Lower leg skin (tissue), 4 donors: Measurements from ENCODE around the gene SHFL. TPM values are rescaled to one million over a fixed set of nuclear protein-coding genes. Genes with fewer than 3 reads are reported as not detected.

Source experiments
- DNase-seq, 2 donors: peaks; one replicate each; pipeline ENCODE4 v3.0.0-alpha.2; 2019; ENCODE audit warnings: low spot score in 2 of 2
- H3K4me3 ChIP-seq: fragments of 200-600 bp; sonication (generic); 2 replicates; pipeline ENCODE4 v1.5.1; 2017; ENCODE audit warnings: mild to moderate bottlenecking, low read depth; ENCODE audit not compliant: poor library complexity, severe bottlenecking
- CTCF ChIP-seq, 3 donors: fragments of 450-650 bp; IDR thresholded peaks; one replicate each; pipeline ENCODE4 v1.5.1; 2016; ENCODE audit warnings: antibody characterized with exemption in 3 of 3, mild to moderate bottlenecking in 3 of 3, moderate library complexity in 2 of 3
- POLR2A ChIP-seq, 2 donors: fragments of 450-650 bp; IDR thresholded peaks; one replicate each; pipeline ENCODE4 v1.6.1; 2016 to 2017; ENCODE audit warnings: antibody characterized with exemption in 2 of 2, mild to moderate bottlenecking in 1 of 2, moderate library complexity in 1 of 2
- WGBS, 2 donors: methylation state at CpG; one replicate each; pipeline ENCODE4 v1.1.5; 2018; 5-methylcytosine and 5-hydroxymethylcytosine counted together
- intact Hi-C: fragments of 100-400 bp; cut with DNase I; formaldehyde crosslinking; loops from one replicate; pipeline ENCODE4 v1.15.0; 2023; ENCODE audit warnings: low total_unique reads
- total RNA-seq, 4 donors: library from RNA; depleted of rRNA; stranded (reverse); fragments of >200 nt; gene quantifications; one replicate each; pipeline ENCODE4 v1.1.0, GENCODE V29; 2016

The SHFL gene
- total RNA-seq, 4 donors from 2014 or later, result 17.0 to 24.6 (median 23.3) TPM

DNA sequence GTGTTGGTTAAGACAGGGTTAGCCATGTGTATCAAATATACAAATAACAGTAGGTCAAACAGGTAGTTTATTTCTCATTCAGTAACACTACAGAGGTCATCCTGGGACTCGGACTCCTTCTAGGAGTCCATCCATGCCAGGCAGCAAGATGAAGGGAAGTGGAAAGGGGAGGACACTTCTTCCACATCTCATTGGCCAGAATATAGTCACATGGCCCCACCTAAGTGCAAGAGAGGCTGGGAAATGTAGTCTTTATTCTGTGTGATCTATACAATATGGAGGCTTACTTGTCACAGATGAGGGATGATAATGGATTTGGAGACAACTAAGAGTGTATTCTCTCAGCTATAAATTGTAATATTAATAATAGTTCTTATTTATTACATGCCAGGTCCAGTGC, 41.7 kb upstream of the SHFL start:
- H3K4me3 ChIP-seq, result no peak overlapping the region
- 74 to 92% methylated on average over 1 of the region's 1 CpG for WGBS, 2 donors
- intact Hi-C loops, result loop anchor here (10.0 kb wide), 1 partner anchor 50 kb away; no protein-coding TSS in a partner anchor
- no peak for TF ChIP-seq CTCF (IDR thresholded peaks at IDR 0.05)
- no peak for TF ChIP-seq POLR2A (IDR thresholded peaks at IDR 0.05)
- no peak for DNase-seq

GRCh38 chr19:10045371-10045770, 40.7 kb upstream of the SHFL start:
- intact Hi-C loops, result loop anchor here (10.0 kb wide), 1 partner anchor 51 kb away; no protein-coding TSS in a partner anchor
- WGBS, 2 donors, result 47 to 61% methylated on average over 1 of the region's 1 CpG
- TF ChIP-seq CTCF (IDR thresholded peaks at IDR 0.05) (no peak), POLR2A (IDR thresholded peaks at IDR 0.05) (no peak)
- DNase-seq, result no peak
- no peak overlapping the region for H3K4me3 ChIP-seq

GRCh38 chr19:10049626-10050025, 36.5 kb upstream of the SHFL start:
- intact Hi-C loops, result loop anchor here (10.0 kb wide), 1 partner anchor 55 kb away; no protein-coding TSS in a partner anchor

DNA sequence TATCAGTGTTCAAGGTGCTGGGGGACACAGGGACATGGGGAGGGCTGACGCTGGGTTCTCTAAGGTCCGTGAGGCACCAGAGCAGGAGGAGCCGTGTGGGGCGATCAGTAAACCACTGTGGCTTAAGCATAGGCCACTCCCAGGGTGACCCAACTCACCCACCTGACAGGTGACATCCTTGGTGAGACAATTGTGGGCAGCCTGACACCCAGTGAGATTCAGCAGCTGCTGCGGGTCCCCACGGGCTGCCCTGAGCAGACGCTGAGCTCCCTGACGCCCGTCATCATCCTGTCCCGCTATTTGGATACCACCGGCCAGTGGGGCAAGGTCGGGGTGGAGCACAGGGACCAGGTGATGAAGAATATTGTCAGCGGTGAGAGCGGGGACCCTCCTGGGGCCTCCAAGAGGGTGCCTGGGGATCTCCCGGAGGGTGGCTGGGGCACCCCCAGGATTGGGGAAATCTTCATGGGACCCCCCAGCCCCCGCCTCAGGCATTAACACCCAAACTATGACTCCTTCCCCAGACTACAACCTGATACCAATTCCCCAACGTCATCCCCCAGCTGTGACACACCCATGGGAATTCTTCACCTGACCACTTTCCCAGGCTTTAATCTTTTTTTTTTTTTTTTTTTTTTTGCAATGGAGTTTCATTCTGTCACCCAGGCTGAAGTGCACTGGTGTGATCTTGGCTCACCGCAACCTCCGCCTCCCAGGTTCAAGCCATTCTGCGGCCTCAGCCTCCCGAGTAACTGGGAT, 33.3 kb upstream of the SHFL start:
- intact Hi-C loops, result no loop called here
- WGBS, 2 donors, result 72 to 76% methylated on average over 19 to 21 of the region's 21 CpGs
- TF ChIP-seq POLR2A (IDR thresholded peaks at IDR 0.05) (no peak), CTCF (IDR thresholded peaks at IDR 0.05) (no peak)

More at GRCh38 chr19:10049626-10050025, 36.5 kb upstream of the SHFL start:
- TF ChIP-seq CTCF (IDR thresholded peaks at IDR 0.05) (no peak), POLR2A (IDR thresholded peaks at IDR 0.05) (no peak)
- 40 to 53% methylated on average over 2 of the region's 2 CpGs for WGBS, 2 donors
- H3K4me3 ChIP-seq, result no peak overlapping the region
- DNase-seq, result no peak

GRCh38 chr19:10061717-10062310, 24.3 kb upstream of the SHFL start:
- WGBS, 2 donors, result 20 to 36% methylated on average over 11 to 19 of the region's 21 CpGs
- H3K4me3 ChIP-seq, result no peak overlapping the region
- no peak for DNase-seq
- no peak for TF ChIP-seq CTCF (IDR thresholded peaks at IDR 0.05)
- no peak for TF ChIP-seq POLR2A (IDR thresholded peaks at IDR 0.05)
- intact Hi-C loops, result no loop called here

More for the DNA sequence above, 33.3 kb upstream of the SHFL start:
- no peak overlapping the region for H3K4me3 ChIP-seq
- DNase-seq, result no peak
